Osteocyte (in vitro differentiated cells): ENCODE data around the gene SAC3D1. TPM values are rescaled to one million over a fixed set of nuclear protein-coding genes. Genes with fewer than 3 reads are reported as not detected.

Source experiments
- DNase-seq: peaks from one replicate; pipeline ENCODE4 v3.0.0; 2021; ENCODE audit warnings: mixed read lengths; ENCODE audit not compliant: unreplicated experiment; ENCODE audit errors: extremely low spot score
- H3K27ac Mint-ChIP-seq: one replicate; pipeline ENCODE4 v1.8.0; 2021; ENCODE audit warnings: mild to moderate bottlenecking, mixed read lengths; ENCODE audit not compliant: unreplicated experiment
- H3K27me3 Mint-ChIP-seq: one replicate; pipeline ENCODE4 v1.8.0; 2021; ENCODE audit warnings: mixed read lengths; ENCODE audit not compliant: unreplicated experiment
- H3K36me3 Mint-ChIP-seq: one replicate; pipeline ENCODE4 v1.8.0; 2021; ENCODE audit warnings: mixed read lengths; ENCODE audit not compliant: unreplicated experiment
- H3K4me1 Mint-ChIP-seq: one replicate; pipeline ENCODE4 v1.8.0; 2021; ENCODE audit warnings: mixed read lengths; ENCODE audit not compliant: unreplicated experiment
- H3K4me3 Mint-ChIP-seq: one replicate; pipeline ENCODE4 v1.8.0; 2021; ENCODE audit warnings: mild to moderate bottlenecking, moderate library complexity, mixed read lengths; ENCODE audit not compliant: unreplicated experiment
- H3K9me3 Mint-ChIP-seq: one replicate; pipeline ENCODE4 v1.8.0; 2021; ENCODE audit warnings: mixed read lengths; ENCODE audit not compliant: unreplicated experiment
- total RNA-seq: library from RNA; stranded (reverse); gene quantifications from 2 replicates; pipeline ENCODE4 v1.2.1, GENCODE V29; 2021
- TF ChIP-seq, protein P1 (sequence below): fragments of 200-600 bp; sonication (generic); IDR thresholded peaks from 2 replicates; pipeline ENCODE4 v1.5.0; 2021; ENCODE audit warnings: antibody characterized with exemption, mild to moderate bottlenecking, moderate library complexity

Gene SAC3D1
- total RNA-seq, 1 donor from 2014 or later = 15.0 TPM

DNA sequence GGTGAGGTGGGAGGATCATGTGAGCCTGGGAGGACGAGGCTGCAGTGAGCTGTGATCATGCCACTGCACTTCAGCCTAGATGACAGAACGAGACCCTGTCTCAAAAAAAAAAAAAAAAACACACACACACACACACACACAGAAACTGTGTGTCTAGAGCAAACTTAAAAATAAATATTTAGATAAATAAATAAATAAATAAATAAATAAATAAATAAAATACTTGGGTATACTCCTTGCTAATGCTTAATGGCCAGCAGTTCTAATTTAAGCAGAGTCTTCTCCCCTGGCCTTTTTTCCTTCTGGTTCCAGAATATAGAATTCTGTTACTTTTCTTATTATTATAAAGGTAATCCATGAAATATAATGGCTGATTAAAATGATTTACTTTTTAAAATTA lies 32.1 kb upstream of the SAC3D1 start:
- H3K27ac Mint-ChIP-seq = no peak overlapping the region
- TF ChIP-seq, protein P1, sequence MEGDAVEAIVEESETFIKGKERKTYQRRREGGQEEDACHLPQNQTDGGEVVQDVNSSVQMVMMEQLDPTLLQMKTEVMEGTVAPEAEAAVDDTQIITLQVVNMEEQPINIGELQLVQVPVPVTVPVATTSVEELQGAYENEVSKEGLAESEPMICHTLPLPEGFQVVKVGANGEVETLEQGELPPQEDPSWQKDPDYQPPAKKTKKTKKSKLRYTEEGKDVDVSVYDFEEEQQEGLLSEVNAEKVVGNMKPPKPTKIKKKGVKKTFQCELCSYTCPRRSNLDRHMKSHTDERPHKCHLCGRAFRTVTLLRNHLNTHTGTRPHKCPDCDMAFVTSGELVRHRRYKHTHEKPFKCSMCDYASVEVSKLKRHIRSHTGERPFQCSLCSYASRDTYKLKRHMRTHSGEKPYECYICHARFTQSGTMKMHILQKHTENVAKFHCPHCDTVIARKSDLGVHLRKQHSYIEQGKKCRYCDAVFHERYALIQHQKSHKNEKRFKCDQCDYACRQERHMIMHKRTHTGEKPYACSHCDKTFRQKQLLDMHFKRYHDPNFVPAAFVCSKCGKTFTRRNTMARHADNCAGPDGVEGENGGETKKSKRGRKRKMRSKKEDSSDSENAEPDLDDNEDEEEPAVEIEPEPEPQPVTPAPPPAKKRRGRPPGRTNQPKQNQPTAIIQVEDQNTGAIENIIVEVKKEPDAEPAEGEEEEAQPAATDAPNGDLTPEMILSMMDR = no peak
- no peaks in the 10 kb centered on the region for H3K9me3 Mint-ChIP-seq
- no peaks in the 10 kb centered on the region for H3K27me3 Mint-ChIP-seq
- DNase-seq = no peak
- H3K4me3 Mint-ChIP-seq = no peak overlapping the region
- no peaks in the 10 kb centered on the region for H3K36me3 Mint-ChIP-seq
- peaks cover 11% of the 10 kb centered on the region for H3K4me1 Mint-ChIP-seq

DNA sequence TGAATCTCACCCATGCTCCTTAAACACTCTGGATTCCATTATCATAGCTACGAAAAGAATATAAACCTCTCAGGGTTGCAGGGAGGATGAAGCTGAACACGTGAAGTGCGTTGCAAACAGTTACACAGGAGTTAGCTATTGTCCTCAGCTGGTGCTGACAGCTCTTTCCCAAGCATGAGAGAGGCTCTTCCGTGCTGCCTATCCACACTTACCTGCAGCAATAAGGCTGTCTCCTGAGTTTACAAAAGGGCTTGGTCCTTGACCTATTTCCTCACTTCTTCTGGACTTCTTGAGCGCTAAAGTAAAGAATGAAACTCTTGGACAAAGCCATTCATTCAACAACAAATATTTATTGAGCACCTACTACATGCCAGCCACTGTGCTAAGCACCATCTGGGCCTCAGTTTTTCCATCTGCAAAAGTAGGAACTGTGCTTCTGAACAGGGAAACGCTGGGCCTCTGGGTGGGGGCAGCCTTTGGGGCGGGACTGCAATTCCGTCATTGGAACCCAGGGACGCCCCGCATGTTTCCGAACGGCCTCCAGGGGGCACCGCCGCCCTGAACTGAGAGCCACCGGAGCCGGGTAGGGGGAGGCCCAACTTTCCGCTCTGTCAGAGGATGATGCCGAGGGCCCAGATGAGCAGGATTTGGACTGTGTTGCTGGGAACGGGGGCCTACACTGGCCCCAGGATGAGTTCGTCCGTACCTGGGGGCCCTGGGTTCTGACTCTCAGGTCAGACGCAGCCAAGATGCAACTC lies 27.7 kb upstream of the SAC3D1 start:
- H3K9me3 Mint-ChIP-seq = no peaks in the 10 kb centered on the region
- peaks cover 12% of the 10 kb centered on the region for H3K36me3 Mint-ChIP-seq
- peak overlapping the region; percentile 97 for H3K27ac Mint-ChIP-seq

DNA sequence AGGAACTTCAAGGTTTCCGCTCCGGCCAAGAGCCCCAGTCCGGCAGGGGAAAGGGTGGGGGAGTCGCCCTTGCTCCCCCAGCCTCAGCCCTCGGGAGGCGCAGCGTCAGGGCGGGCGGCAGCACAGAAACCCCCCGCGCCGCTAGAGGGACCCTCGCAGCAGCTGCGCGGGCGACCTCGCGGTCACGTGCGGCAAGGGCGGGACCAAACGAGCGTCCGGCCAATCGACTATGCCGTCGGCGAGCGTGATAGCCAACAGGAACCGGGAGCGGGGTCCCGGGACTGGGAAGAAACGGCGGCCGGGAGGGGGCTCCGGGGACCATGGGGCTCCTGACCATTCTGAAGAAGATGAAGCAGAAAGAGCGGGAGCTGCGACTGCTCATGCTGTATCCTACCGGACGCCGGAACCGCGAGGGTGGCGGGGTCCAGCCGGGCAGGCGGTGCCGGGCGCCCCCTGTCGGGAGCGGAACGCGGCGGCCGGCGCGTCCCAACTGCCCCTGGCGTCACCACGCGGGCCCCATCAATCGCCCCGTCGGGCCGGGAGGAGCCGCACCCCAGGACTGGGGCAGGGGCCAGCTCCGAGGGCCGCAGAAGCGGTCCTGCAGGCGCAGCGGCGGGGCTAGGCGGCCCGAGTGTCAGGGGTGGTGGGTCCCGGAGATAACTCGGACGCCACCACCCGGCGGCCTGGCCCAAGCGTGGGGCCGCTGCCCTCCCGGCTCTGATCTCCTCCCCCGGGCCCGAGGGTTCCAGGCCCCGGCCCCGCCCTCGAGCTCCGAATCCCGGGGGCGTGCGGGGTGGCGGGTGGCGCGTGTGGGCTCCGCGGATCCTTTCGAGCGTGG lies 26.9 kb upstream of the SAC3D1 start, which contains the start of gene ARL2:
ARL2 (plus strand) TSS at position 273 of the 838 bp plus-strand sequence; CDS start at position 321, 48 bp downstream.
- Mint-ChIP-seq H3K4me1 (peaks cover 11% of the 10 kb centered on the region), H3K4me3 (peak within 1 kb of the TSS; percentile 88), H3K9me3 (no peaks in the 10 kb centered on the region), H3K36me3 (peaks cover 12% of the 10 kb centered on the region), H3K27ac (peak within 1 kb of the TSS; percentile 97), H3K27me3 (no peaks in the 10 kb centered on the region)
- TF ChIP-seq, protein P1 = peak; percentile 85
- DNase-seq = peak; percentile 96

More for the DNA sequence above, 27.7 kb upstream of the SAC3D1 start:
- TF ChIP-seq, protein P1 = peak; percentile 75
- peak; percentile 96 for DNase-seq
- Mint-ChIP-seq H3K4me1 (peaks cover 11% of the 10 kb centered on the region), H3K4me3 (peak overlapping the region; percentile 88), H3K27me3 (no peaks in the 10 kb centered on the region)

DNA sequence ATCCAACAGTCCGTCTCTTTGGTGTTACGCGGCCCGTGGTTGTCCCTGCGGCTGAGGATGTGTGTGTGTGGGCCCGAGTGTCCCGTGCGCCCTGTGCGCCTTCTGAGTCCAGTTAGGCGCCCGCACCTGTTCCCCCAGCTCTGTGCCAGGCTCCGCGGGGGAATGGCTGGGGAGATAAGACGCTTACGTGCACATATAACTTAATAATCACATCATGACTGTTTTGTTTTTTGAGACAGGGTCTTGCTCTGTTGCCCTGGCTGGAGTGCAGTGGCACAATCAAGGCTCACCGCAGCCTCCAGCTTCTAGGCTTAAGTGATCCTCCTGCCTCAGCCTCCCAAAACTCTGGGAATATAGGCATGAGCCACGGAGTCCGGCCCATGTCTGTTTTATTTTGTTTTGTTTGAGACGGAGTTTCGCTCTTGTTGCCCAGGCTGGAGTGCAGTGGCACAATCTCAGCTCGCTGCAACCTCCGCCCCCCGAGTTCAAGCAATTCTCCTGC lies 26.2 kb upstream of the SAC3D1 start:
- no peaks in the 10 kb centered on the region for H3K9me3 Mint-ChIP-seq
- peak overlapping the region; percentile 85 for H3K27ac Mint-ChIP-seq
- DNase-seq = no peak
- peaks cover 11% of the 10 kb centered on the region for H3K4me1 Mint-ChIP-seq
- H3K36me3 Mint-ChIP-seq = peaks cover 12% of the 10 kb centered on the region
- H3K4me3 Mint-ChIP-seq = peak overlapping the region; percentile 81
- TF ChIP-seq, protein P1 = no peak
- H3K27me3 Mint-ChIP-seq = no peaks in the 10 kb centered on the region
